ENCODE measurements around the gene MAP3K5.
"Not testable (repeated sequence)": the region's sequence is repeated elsewhere in the genome, so short reads cannot be mapped to it uniquely, and the experiment has no call there.

MAP3K5 gene

DNA sequence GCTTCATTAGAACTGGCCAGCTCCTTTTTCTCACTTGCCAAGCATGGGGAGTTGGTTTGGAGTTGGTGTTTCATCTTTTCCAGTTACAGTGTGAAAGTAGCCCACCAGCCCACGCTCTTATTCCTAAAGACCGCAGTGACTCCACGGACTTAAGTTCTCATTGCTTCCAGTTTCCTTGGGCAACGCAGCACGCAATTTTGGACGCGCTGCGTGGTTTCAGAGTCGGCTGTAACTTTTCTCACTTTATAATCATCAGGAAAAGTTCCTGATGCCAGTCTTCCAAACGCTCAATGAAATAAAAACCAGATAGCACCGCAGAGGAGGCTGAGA, 29.7 kb upstream of the MAP3K5 start:
- Histone ChIP-seq H3K27me3 (no peaks in the 10 kb centered on the region), H3K9ac (peak overlapping the region; percentile 81 to 96 (median 89)), H4K20me1 (no peaks in the 10 kb centered on the region), H3K9me3 (replicated peaks in 1 of 11) (no peaks in the 10 kb centered on the region), H3K36me3 (peaks cover 0 to 25% (median 16%) of the 10 kb centered on the region in 11 experiments; a peak in 14 of 22 replicates), H3K4me3 (peak overlapping the region; percentile 64 to 77 (median 70)), H3K4me1 (peaks cover 7 to 15% (median 13%) of the 10 kb centered on the region in 10 experiments; a peak in 16 of 20 replicates), H3K4me2 (peak overlapping the region; percentile 66 to 89 (median 83)), H3K27ac (peak overlapping the region; percentile 80 to 93 (median 87); a peak in 20 of 22 replicates)
- TF ChIP-seq Cebpa-rat (IDR thresholded peaks at IDR 0.05), result no peak

DNA sequence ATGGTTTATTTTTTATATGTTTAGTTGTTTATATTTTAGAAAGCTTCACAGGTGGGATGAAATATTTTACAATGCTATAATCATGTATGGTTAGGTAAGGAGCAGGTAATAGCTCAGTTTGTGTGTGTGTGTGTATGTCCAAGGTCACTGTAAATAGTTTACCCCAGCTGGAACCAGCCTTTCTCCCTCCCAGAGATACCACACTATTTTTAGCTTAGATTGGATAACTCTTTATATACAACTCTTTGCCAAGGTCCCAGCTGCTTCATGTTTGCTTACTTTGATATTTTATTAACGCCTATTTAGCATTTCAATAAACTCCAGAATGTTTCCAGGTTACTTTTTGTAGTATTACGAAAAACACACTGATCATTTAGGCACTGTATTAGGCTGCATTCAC, 28.3 kb upstream of the MAP3K5 start:
- Histone ChIP-seq H3K36me3 (peaks cover 0 to 10% (median 4%) of the 10 kb centered on the region in 11 experiments; a peak in 8 of 22 replicates), H3K27ac (no peak overlapping the region), H3K4me1 (peaks cover 7 to 15% (median 13%) of the 10 kb centered on the region in 10 experiments; a peak in 16 of 20 replicates), H3K27me3 (no peaks in the 10 kb centered on the region), H3K4me2 (no peak overlapping the region), H3K4me3 (no peak overlapping the region), H3K9ac (no peak overlapping the region), H4K20me1 (no peaks in the 10 kb centered on the region), H3K9me3 (replicated peaks in 1 of 11) (peaks cover 0 to 7% (median 5%) of the 10 kb centered on the region in 11 experiments; a peak in 5 of 22 replicates)
- TF ChIP-seq Cebpa-rat (IDR thresholded peaks at IDR 0.05), result no peak

DNA sequence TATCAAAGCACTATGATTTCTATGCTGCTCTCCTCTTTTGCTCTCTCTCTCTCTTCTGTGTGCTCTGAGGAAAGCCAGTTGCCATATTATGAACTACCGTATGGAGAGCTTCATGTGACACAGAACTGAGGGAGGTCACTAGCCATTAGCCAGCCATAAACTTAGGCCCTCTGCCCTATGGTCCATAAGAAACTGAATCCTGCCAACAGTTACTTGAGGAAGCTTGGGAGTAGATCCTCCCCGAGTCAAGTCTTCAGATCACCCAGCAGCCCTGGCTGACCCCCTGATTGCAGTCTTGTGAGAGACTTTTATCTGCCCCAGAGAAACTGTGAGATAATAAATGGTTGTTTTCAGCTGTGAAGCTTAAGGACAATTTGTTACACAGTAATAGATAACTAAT, 24.4 kb upstream of the MAP3K5 start:
- no peak overlapping the region for H3K27ac ChIP-seq
- H3K4me2 ChIP-seq, result no peak overlapping the region
- no peaks in the 10 kb centered on the region for H3K36me3 ChIP-seq
- H3K27me3 ChIP-seq, result no peaks in the 10 kb centered on the region
- no peak overlapping the region for H3K4me3 ChIP-seq
- peaks cover 0 to 6% (median 5%) of the 10 kb centered on the region in 10 experiments; a peak in 13 of 20 replicates for H3K4me1 ChIP-seq
- H3K9ac ChIP-seq, result no peak overlapping the region
- H4K20me1 ChIP-seq, result no peaks in the 10 kb centered on the region
- H3K9me3 ChIP-seq (replicated peaks in 1 of 11), result peaks cover 0 to 7% (median 5%) of the 10 kb centered on the region in 11 experiments; a peak in 6 of 22 replicates
- no peak for TF ChIP-seq Cebpa-rat (IDR thresholded peaks at IDR 0.05)

DNA sequence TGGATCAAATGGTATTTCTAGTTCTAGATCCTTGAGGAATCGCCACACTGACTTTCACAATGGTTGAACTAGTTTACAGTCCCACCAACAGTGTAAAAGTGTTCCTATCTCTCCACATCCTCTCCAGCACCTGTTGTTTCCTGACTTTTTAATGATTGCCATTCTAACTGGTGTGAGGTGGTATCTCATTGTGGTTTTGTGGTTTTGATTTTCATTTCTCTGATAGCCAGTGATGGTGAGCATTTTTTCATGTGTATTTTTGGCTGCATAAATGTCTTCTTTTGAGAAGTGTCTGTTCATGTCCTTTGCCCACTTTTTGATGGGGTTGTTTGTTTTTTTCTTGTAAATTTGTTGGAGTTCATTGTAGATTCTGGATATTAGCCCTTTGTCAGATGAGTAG, 23.3 kb upstream of the MAP3K5 start:
- not testable (repeated sequence) for H3K4me1 ChIP-seq; H3K27ac ChIP-seq; H4K20me1 ChIP-seq; H3K4me3 ChIP-seq; H3K36me3 ChIP-seq; H3K27me3 ChIP-seq; H3K9me3 ChIP-seq (replicated peaks in 1 of 11); H3K4me2 ChIP-seq; H3K9ac ChIP-seq

DNA sequence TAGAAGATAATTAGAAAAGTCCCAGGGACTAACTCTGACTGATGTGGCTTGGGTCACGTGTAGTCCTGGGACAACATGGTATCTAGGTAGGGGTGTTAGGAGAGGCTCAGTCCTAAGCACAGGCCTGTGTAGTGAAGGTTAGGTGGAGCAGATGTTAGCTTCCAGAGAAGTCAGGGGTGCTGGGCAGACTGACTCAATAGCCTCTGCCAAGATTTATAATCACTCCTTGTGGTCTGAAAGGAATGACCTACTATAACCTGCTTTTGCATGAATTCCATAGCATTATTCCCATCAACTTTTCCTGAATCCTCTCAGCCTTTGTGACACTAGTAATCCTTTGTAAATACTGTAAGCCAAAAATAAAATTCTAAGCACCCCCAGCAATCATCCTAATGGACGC, 19.9 kb upstream of the MAP3K5 start:
- Histone ChIP-seq H3K9ac (no peak overlapping the region), H3K27me3 (no peaks in the 10 kb centered on the region)

DNA sequence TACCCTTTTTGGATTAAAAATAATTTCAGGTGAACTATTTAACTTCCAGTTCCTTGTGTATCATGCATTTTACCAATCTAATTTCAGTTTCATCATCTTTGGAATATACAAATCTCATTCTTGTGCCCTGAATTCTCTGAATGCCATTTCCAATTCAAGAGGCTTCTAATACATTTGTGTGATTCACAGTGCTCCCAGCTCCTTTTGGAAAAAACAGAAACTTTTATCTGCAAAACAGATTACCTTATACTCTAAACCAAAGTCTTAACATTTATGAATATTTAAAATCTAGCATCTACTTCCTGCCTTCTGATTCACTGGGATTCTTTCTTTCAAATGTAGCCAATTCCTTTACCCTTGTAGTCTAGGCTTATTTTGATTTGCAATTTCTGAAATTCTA, 19.0 kb upstream of the MAP3K5 start:
- Histone ChIP-seq H3K9me3 (replicated peaks in 1 of 11) (peaks cover 0 to under 1% (median 0%) of the 10 kb centered on the region in 11 experiments; a peak in 2 of 22 replicates), H3K27me3 (no peaks in the 10 kb centered on the region), H4K20me1 (no peaks in the 10 kb centered on the region), H3K36me3 (no peaks in the 10 kb centered on the region), H3K9ac (no peak overlapping the region), H3K4me2 (no peak overlapping the region), H3K4me3 (no peak overlapping the region), H3K27ac (no peak overlapping the region), H3K4me1 (no peaks in the 10 kb centered on the region)
- no peak for TF ChIP-seq Cebpa-rat (IDR thresholded peaks at IDR 0.05)

More for the DNA sequence above, 19.9 kb upstream of the MAP3K5 start:
- Histone ChIP-seq H3K36me3 (no peaks in the 10 kb centered on the region), H3K4me3 (no peak overlapping the region), H3K9me3 (replicated peaks in 1 of 11) (peaks cover 0 to 7% (median 5%) of the 10 kb centered on the region in 11 experiments; a peak in 6 of 22 replicates), H3K4me2 (no peak overlapping the region), H3K27ac (no peak overlapping the region), H4K20me1 (no peaks in the 10 kb centered on the region), H3K4me1 (no peaks in the 10 kb centered on the region)
- TF ChIP-seq Cebpa-rat (IDR thresholded peaks at IDR 0.05), result no peak

DNA sequence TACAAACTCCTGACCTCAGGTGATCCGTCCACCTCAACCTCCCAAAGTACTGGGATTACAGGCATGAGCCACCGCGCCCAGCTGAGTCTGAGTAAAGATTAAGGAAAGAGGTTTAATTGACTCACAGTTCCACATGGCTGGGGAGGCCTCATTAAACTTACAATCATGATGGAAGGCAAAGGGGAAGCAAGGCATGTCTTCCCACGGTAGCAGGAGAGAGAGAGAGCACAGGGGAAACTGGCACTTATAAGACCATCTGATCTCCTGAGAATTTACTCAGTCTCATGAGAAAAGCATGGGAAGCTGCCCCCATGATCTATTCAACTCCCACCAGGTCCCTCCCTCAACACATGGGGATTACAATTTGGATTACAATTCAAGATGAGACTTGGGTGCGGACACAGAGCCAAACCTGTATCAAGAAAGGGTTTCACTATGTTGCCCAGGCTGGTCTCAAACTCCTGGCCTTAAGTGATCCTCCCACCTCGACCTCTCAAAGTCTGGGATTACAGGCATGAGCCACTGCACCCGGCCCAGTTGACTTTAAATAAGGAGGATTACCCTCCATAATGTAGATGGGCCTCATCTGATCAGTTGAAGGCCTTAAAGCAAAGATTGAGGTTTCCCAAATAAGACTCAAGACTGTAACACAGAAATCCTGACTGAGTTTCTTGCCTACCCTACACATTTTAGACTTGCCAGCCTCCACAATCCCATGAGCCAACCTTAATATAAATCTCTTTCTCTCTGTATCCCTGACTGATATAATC, 17.0 kb upstream of the MAP3K5 start:
- Histone ChIP-seq H3K4me1 (no peaks in the 10 kb centered on the region), H4K20me1 (no peaks in the 10 kb centered on the region), H3K4me3 (no peak overlapping the region), H3K27me3 (no peaks in the 10 kb centered on the region), H3K9ac (no peak overlapping the region), H3K36me3 (no peaks in the 10 kb centered on the region), H3K4me2 (no peak overlapping the region), H3K9me3 (replicated peaks in 1 of 11) (peaks cover 0 to 1% (median 0%) of the 10 kb centered on the region in 11 experiments; a peak in 4 of 22 replicates), H3K27ac (no peak overlapping the region)
- TF ChIP-seq Cebpa-rat (IDR thresholded peaks at IDR 0.05), result no peak

DNA sequence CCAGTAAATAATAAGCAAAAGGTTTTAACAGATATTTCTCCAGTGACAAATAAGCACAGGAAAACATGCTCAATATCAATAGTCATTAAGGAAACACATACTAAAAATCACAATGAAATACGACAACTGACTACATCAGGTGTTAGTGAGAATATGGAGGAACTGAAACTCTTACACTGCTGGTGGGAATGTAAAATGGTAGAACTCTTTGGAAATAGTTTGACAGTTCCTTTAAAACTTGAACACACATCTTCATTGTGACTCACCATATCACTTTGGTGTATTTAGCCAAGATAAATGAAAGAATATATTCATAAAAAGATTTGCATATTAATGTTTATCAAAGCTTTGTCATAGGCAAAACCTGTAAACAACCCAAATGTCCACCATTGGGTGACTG, 11.3 kb upstream of the MAP3K5 start:
- H3K9me3 ChIP-seq (replicated peaks in 1 of 11), result peaks cover 0 to 18% (median 7%) of the 10 kb centered on the region in 11 experiments; a peak in 10 of 22 replicates
- H3K27me3 ChIP-seq, result no peaks in the 10 kb centered on the region
- no peak overlapping the region for H3K4me3 ChIP-seq
- no peaks in the 10 kb centered on the region for H3K36me3 ChIP-seq
- no peaks in the 10 kb centered on the region for H4K20me1 ChIP-seq
- no peak overlapping the region for H3K9ac ChIP-seq
- H3K4me2 ChIP-seq, result no peak overlapping the region
- no peaks in the 10 kb centered on the region for H3K4me1 ChIP-seq
- no peak overlapping the region for H3K27ac ChIP-seq
- TF ChIP-seq Cebpa-rat (IDR thresholded peaks at IDR 0.05), result no peak

DNA sequence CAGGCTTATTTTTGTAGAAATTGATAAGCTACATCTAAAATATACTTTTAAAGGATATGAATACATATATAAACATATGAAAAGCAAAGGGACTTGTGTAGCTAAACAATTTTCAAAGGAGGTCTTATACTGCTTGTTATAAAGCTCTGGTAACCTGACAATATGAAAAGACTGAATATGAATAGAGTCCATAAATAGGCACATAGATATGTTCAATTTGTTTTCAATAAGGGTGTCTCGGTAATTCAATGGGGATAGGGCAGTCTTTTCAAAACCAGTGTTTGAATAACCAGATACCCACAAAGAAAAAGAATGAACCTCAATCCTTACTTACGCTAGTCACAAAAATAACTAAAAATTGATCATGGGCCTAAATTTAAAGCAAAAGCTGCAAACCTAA, 9.3 kb upstream of the MAP3K5 start:
- no peak for TF ChIP-seq Cebpa-rat (IDR thresholded peaks at IDR 0.05)

DNA sequence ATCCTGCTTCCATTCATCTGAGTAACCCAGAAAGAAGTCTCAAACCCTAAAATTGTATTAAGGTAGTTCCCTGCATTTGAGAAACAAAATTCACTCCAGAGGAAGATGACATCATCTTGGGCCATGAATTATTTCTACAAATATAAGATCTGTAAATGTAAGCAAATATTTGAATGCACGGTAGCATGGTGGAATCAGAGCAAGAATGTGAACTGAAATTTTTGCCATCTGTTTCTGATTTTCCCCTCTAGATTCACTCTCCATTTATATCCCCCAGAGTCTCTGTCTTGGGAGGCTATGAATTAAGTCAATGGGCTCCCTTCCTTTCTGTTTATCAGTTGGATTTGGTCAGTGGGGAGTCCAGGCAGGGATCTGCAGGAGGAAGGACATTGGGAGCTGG, 5.8 kb upstream of the MAP3K5 start:
- TF ChIP-seq Cebpa-rat (IDR thresholded peaks at IDR 0.05), result no peak
- no peaks in the 10 kb centered on the region for H3K36me3 ChIP-seq
- H3K27me3 ChIP-seq, result no peaks in the 10 kb centered on the region

More for the DNA sequence above, 9.3 kb upstream of the MAP3K5 start:
- Histone ChIP-seq H3K9ac (no peak overlapping the region), H3K27me3 (no peaks in the 10 kb centered on the region), H3K4me2 (no peak overlapping the region), H3K4me3 (no peak overlapping the region), H3K4me1 (no peaks in the 10 kb centered on the region), H4K20me1 (no peaks in the 10 kb centered on the region), H3K27ac (no peak overlapping the region), H3K36me3 (no peaks in the 10 kb centered on the region), H3K9me3 (replicated peaks in 1 of 11) (peaks cover 0 to 33% (median 13%) of the 10 kb centered on the region in 11 experiments; a peak in 16 of 22 replicates)

More for the DNA sequence above, 5.8 kb upstream of the MAP3K5 start:
- H3K27ac ChIP-seq, result no peak overlapping the region
- no peak overlapping the region for H3K4me3 ChIP-seq
- H3K4me1 ChIP-seq, result peaks cover 8 to 22% (median 10%) of the 10 kb centered on the region in 10 experiments
- H3K9me3 ChIP-seq (replicated peaks in 1 of 11), result peaks cover 0 to 20% (median 10%) of the 10 kb centered on the region in 11 experiments; a peak in 13 of 22 replicates
- no peak overlapping the region for H3K4me2 ChIP-seq
- no peaks in the 10 kb centered on the region for H4K20me1 ChIP-seq
- H3K9ac ChIP-seq, result no peak overlapping the region
